Myocyte (in vitro differentiated cells): ENCODE results near the gene SIL1. TPM values are rescaled to one million over a fixed set of nuclear protein-coding genes. Genes with fewer than 3 reads are reported as not detected.

Experiments
- DNase-seq: peaks from one replicate; pipeline ENCODE4 v3.0.0-alpha.2; 2012; ENCODE audit warnings: low read depth
- total RNA-seq: library from RNA; depleted of rRNA; stranded (reverse); fragments of >200 nt; gene quantifications from 2 replicates; pipeline ENCODE4 v1.2.3, GENCODE V29; 2014

SIL1 gene
- total RNA-seq, 1 donor from 2014 or later, result 53.2 TPM

DNA sequence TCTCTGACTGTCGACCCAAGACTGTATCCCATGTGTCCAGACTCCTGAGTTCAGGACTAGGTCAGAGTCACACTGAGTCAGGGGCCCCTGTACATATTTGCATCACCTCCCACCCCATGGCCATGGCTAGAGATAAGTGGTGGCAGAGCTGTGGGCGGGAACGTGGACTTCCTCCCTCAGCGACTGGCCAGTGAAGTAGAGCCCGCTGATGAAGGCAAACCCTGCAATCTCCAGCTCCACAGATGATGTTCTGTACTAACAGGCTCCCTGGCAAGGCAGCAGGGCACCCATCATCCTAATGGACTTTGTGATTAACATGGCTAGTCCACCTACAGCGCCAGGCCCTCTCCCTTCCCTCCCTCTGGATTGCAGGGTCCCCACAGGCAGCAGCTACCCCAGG is 212.5 kb downstream of the SIL1 start:
- DNase-seq, result no peak

DNA sequence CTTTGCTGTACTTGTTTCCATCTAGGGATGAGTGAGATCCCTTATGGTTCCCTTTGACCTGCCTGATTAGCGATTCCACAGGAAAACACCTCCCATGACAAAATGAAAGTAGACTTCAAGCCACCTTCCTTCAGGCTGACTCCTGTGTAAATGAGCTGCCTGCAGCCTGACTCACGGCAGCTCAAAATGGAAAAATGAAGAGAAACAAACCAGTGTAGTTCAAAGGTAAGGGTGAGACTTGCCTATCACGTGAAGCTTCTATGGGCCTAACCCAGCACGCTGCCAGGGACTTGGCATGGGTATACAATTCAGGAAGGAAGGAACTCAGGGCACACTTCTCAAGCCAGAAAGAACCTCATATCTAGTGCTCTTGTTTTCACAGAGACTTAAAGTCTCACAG is 212.9 kb downstream of the SIL1 start:
- no peak for DNase-seq

DNA sequence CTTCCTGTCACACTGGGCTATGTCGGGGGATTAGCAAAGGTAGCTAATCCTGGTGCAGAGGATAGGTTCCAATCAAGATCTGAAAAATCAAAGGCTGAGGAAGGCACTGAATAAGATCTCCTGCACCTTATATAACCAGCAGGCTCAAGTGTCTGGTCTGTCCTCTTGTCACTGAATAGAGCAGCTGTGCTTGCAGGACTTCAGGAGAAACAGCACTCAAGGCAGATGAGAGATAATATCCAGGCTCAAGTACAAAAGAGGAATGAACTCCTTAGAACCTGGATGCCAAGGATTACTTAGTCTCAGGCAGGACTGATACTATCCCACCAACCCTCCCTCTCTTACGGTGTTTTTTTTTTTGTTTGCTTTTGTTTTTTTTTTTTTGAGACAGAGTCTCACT is 214.2 kb downstream of the SIL1 start:
- DNase-seq, result peak; percentile 15

DNA sequence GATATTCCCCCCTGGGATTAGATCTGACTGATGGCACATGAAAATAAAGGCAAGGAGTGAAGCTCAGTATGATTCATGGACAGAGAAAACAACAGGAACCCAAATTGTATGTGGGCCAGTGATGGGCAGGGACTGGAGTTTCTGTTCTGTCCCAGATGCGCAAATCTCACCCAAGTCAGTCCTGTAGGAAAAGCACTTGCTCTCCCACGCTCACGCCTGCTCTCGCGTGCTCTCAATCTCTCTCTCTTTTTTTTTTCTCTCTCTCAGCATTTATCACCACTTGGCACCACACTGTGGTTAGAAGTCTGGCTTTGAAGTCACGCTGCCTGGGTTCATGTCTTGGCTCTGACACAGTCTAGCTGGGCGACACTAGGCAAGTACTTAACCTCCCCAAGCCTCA is 216.6 kb downstream of the SIL1 start:
- DNase-seq, result peak; percentile 26

DNA sequence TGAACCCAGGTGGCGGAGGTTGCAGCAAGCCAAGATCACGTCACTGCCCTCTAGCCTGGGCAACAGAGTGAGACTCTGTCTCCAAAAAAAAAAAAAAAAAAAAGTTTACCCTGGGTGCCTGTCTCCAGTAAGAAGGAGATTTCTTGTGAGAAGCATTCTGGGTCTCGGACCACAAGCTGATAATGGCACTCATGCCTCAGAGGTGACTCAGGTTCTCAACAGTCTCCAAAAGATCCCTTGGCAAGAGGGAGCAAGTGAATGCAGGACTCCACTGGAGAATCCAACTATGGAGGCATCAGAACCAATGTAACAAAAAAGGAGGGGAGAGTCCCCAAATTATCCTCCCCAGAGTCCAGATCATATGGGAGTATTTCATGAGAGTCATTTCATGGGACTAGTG is 217.0 kb downstream of the SIL1 start:
- peak; percentile 39 for DNase-seq

DNA sequence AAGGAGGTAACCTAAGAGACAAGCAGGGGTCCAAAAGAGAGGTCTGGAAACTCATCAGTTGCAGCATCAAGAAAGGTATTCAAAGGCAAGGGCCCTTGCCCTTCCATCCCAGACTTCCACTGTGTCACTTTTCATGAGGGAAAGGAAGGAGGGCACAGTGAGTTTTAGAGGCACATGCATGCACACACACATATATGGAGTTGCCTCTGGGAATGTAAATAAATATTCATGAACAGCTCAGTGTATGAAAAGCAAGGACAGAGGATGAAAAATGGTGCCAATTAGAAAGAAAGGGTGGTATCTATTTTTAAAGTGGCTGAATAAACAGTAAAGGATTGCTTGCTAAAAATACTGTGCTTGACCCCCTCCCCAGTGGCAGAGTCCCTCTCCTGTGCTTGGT is 217.7 kb downstream of the SIL1 start:
- no peak for DNase-seq

DNA sequence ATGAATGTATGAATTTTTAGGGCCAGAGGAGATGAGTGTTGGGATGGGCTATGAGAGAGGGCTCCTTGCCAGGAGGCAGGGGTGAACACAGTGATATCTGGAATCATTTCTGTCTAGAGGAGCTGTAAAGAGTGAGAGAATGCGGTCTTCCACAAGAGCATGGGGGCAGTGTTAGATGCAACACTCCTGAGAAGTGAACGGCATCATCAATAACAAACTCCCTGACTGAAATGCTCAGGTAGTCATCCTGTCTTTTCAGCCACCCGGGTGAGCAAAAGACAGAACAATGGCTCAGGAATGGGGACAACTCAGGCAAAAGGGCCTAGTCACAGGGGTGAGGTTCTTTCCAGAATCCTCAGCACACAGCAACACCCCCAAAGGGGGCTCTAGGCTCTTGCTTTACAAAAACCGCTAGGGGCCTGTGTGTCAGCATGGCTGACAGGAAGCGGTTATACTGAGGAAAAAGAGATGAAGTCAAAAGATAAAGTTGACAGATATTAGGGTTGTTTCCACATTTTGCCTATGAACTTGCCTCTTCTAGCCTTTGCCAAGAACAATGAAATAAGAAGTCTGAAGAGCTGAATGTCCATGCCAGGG is 218.4 kb downstream of the SIL1 start:
- no peak for DNase-seq

DNA sequence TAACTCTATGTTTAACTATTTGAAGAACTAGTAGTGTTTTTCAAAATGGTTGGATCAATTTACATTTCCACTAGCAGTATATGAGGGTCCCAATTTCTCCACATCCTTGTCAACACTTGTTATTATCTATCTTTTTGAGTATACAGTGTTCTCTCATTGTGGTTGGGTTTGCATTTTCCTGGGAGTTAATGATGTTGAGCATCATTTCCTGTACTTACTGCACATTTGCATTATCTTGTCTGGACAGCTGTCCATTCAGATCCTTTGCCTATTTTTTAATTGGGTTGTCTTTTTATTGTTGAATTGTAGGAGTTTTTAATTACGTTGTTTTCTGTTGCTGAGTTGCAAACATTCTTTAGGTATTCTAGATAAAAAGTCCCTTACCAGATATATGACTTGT is 219.6 kb downstream of the SIL1 start:
- no peak for DNase-seq

DNA sequence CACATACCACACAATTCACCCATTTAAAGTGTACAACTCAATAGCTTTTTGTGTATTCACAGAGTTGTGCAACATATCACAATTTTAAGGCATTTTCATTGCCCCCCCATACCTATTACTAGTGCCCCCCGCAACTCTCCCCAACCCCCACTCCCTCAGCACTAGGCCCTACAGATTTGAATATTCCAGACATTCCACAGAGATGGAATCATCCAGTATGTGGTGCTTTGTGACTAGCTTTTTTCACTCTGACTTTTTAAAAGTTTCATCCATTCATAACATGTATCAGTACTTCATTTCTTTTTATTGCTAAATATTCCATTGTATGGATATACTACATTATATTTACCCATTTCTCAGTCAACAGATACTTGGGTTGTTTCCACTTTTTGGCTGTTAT is 220.1 kb downstream of the SIL1 start:
- DNase-seq, result peak; percentile 11

DNA sequence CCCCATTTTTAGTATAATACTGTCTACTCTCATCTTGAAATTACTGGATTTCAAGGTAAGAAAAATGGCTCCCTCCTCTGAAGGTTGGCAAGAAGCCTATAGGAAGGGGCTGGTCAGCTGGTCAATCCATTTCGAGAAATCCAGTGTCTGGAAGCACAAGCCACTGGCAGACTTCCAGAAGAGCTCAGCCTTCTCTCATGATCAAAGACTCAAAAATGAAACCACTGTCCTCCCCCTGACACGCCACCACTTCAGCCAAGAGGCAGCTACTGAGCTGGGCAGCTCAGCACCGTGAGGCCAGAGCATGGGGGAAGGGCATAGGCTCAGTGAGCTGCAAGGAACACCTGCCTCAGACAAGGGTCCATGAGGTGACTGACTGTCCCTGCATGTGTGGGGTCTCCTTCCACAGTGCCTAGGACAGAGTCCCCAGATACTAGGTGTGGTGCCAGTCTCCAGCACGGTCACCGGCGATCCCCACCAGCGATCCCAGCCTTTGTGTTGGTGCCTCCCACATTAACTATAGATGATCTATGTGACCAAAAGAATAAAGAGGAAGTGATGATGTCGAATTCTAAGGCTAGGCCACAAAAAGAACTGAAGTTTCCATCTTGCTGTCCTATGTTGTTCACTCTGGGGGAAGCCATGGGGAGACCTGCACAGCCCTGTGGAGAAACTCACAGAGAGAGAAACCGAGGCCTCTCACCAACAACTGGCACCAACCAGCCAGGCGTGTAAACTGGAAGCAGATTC is 222.9 kb downstream of the SIL1 start:
- peak; percentile 70 for DNase-seq

DNA sequence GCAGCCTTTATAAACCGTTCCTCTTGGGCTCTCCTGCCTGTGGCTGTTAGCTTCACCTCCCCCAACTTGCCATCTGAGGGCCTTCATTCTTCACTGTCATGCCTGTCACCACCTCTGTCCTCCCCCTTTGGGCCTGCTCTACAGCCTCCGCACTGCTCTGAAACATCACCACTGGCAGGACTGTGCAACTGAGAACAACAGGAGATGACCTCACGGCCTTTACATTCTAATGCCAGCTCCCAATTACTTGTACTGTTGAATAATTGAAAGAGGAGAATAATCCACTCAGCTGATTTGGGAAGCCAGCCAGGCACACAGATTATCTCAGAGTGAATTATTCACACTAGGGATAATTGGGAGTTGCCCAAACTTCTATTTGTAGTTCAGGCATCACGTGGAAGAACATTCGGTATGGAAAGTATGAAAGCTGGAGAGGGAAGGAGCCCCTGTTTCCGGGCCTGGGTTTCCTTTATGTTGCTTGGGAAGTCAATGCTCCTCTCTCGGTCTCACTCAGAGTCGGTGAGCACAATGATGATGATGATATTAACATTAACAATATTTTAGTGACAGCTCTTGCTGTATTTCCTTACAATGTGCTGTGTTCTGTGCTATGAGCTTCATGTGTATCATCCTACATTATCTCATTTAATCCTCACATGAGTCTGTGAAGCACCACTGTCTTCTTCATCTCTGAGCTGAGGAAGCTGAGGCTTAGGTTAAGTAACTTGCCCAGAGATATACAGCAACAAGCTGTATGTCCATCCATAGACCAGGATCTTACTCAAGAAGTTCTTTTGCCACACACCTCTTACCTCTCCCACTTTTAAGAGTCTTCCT is 223.7 kb downstream of the SIL1 start:
- no peak for DNase-seq

DNA sequence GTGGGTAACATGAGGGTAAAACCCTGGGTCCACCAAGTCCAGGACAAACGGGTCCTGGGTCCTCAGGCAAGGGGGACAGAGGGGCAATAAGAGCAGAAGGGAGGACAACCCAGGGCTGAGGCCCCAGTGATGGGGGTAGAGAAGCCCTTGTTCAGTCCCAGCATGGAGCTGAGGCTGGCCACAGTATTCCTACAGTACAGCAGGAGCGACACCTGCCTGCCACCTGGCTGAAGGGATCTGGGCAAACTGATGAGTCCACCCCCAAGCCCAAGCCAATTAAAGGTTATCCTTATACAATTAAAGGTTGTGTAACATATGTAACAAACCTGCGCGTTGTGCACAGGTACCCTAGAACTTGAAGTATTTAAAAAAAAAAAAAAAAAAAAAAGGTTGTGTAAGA is 225.3 kb downstream of the SIL1 start:
- DNase-seq, result no peak

DNA sequence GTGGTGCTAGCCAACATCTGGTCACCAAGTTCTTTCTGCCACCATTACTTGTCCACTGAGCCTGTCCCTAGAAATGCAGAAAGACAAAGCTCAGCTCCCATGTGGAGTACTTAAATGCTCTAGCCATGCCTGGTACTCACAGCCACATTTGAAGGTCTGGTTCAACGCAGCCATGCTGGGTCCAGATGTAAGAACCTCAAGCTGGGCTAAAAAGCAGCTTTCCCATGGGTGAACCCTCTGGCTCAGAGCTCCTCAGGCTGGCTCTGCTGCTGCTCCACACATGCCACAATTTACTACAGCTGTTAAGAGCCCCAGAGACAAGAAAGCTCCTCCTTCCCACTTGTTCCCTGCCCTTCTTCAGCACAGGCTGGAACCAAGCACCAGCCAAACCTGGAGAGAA is 225.9 kb downstream of the SIL1 start:
- peak; percentile 76 for DNase-seq

DNA sequence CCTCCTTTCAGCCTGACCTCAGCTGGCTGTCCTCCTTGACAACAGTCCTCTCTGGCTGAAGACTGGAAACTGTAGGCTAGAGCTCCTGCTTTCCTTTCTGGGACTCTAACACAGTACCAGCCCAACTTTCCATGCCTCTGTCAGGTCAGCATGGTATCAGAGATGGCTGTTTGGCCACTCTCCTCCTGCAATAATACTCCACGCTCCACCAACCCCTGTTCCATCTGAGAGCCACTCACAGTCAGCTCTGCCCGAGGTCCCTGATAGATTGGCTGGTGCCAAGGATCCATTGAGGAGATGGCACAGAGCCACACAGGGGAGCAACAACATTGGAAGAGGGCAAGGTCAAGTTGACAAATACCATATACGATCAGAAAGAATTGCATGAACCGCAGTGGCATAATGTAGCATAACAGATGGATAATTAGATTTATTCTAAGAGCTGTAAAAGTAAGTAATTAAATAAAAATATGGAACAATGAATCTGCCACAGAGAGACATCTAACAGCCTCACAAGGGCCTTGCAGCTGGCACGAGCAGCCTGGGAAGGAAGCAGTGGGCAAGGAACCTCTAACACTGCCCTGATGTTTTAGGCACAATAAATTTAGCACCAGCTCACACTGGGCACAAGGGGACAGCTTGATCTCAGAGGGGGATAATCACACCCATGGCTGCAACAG is 228.7 kb downstream of the SIL1 start:
- DNase-seq, result no peak

DNA sequence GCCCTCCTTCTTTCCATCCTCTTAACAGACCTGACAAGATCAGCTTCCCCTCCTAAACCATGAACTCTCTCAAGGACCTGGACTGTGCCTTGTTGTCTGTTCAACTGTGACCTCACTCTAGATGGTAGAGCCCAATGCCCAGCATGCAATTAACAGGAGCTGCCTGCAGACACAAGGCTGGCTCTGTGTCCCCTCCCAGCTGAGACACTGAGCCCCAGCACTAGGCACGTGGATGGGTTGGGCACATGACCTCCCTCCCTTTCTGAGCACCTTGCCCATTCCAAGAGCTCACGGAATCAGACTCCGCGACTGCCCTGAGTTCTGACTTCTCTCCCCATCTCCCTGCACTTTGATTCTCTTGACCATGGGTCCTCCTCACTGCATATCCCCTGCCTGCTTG is 229.6 kb downstream of the SIL1 start:
- DNase-seq, result no peak

DNA sequence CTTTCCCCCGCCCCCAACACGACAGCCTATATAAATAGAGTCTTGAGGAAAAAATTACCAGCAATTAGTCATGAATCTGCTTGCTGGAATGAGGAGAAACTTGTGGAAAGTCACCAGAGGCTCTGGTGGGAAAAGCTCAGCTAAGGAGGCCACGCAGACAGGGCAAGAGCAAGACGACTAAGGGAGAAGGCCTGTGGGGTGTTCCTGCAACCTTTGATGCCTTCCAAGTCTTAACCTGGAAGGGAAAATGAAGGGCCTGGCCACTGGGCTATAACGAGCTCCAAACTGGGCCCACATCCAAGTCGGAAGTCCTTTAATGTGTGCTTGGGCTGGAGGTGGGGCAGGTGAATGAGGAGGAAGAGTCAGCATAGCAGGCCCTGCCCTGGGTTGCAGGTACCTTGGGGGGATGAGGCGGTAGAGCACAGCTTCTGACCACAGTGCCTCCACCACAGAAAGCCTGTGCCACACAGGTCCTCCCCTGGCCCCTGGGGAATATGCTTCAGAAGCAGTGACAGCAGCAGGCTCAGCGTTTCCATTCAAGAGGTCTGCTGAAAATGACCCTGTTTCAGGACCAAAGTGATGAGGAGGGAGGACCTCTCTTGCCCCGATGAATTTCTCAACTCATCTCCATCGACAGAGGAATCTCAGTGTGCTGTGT is 230.2 kb downstream of the SIL1 start:
- no peak for DNase-seq

DNA sequence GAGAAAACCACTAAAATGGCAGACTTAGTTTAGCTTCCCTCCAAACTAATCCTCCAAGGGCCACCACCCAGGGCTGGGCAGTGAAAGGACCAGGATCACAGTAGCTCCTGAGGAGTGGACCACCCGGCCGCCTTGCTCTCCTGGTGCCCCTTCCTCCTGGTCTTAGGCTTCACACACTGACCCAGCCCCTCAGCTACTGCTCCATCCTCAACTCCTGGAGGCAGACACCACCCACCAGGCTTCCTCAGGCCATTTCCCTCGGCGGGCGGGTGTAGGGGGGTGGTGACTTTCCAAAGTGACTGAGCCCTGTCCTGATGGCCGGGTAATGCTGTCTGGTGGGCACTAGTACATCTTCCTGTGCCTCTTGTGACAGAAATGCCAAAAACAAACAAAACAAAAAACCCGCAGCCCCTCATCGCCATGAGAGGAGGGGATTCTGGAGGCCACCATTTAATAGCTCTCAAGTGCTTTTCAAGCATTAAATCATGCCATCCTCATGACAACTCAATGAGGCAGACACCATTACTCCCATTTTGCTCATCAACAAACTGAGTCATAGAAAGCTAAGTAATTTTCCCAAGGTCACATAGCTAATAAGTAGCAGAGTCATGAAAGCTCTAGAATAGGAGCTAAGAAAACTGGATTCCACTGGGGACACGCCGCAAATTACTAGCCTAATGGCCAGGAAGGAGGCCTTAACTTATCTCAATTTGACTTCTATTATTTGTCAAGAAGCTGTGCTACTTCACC is 231.8 kb downstream of the SIL1 start:
- DNase-seq, result no peak

DNA sequence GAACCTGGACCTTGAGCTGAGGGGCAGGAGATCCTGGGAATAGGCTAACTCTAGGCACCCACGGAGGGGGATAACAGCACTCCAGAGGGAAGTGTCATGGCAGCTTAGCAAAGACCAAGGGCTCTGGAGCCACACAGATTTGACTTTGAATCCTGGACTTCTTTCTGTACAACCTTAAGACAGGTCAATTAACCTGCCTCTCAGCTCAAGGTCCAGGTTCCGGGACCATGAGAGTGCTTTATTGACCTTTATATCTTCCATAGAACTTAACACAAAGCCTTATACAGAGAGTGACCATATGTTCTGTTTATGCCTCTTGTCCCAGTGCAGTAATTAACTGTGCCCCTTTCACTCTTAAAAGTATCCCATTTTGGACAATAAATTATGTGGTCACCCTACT is 232.5 kb downstream of the SIL1 start:
- DNase-seq, result no peak

DNA sequence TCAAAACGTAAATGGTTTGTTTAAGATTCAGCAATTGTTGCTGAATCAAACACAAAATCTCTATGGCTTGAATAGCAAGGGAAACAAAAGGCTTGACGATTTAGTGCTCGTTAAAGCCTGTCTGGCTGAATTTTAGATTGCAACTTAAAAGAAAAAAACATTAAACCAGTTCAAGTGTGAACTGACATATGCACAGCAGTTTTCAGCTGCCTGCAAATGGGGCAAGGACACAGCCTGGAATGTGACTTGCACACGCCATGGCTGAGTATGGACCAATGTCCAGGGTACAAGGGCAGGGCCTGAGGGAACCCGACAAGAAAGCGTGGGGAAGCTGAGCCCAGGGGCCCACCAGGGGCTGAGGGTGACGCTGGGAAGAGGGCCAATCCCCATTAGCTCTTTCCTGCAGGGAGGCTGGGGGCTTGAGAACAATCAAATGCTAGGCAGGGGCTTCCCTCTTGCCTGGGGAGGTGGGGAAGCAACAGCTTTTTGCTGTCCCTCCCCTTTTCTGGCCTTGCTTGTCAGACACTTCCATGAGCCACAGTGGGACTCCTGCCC is 233.4 kb downstream of the SIL1 start:
- DNase-seq, result no peak

DNA sequence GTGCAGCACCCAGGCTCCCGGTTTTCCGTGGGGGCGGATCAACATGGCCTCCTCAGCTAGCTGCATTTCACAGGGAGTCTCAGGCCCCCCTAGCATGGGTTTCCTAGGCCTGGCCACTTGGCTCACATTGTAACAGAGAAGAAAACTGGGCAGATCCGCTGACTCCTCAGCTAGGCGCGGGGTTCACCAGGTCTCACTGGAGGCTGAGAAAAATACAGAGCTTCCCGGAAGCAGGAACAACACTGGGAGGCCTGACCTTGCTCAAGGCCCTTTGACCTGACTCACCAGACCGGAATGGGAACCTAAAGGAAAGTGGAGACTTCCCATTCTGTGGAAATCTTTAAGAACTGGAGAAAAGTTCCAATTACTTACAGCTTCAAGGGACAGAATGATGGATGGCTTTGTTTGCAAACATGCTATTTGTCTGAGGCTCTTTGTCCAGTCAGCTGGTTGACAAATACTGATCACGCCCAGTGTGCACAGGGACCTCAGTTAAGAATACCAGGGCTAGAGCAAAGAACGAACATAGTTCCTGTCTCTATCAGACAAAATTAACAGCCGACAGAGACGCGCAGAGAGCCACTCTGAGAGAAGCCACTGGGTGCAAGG is 234.3 kb downstream of the SIL1 start:
- no peak for DNase-seq
